SK-N-SH treated with all-trans-retinoic acid at 6 μM for 48 hours (cell line): ENCODE data around the gene PANK2.

Experiments used
- ATAC-seq: fragments of 200-7000 bp; cut with Tn5 transposase; 3 replicates; pipeline ENCODE4 v1.9.1; 2020; ENCODE audit warnings: mild to moderate bottlenecking, moderate library complexity
- ARNTL ChIP-seq: fragments of 450-650 bp; formaldehyde crosslinking; IDR thresholded peaks from 2 replicates; pipeline ENCODE4 v1.5.0; 2020; ENCODE audit warnings: low read depth, mild to moderate bottlenecking, moderate library complexity, borderline replicate concordance
- BACH2 ChIP-seq: fragments of 250-450 bp; sonication (Bioruptor Pico); IDR thresholded peaks from 2 replicates; pipeline ENCODE4 v1.9.0; 2021; ENCODE audit warnings: mild to moderate bottlenecking, borderline replicate concordance
- CREB5 ChIP-seq: fragments of 250-450 bp; sonication (Bioruptor Pico); IDR thresholded peaks from 2 replicates; pipeline ENCODE4 v1.5.1; 2020; ENCODE audit warnings: low read depth, mild to moderate bottlenecking, moderate library complexity
- CSDC2 ChIP-seq: fragments of 250-450 bp; sonication (Bioruptor Pico); IDR thresholded peaks from 2 replicates; pipeline ENCODE4 v1.5.0; 2020; ENCODE audit warnings: mild to moderate bottlenecking, moderate library complexity
- CSRNP3 ChIP-seq: fragments of 250-450 bp; sonication (Bioruptor Pico); IDR thresholded peaks from 2 replicates; pipeline ENCODE4 v1.5.1; 2021; ENCODE audit warnings: mild to moderate bottlenecking, moderate library complexity
- ESRRG ChIP-seq: fragments of 250-450 bp; sonication (Bioruptor Pico); IDR thresholded peaks from 2 replicates; pipeline ENCODE4 v1.6.1; 2021; ENCODE audit warnings: mild to moderate bottlenecking
- GLIS3 ChIP-seq: fragments of 250-450 bp; sonication (Bioruptor Pico); IDR thresholded peaks from 2 replicates; pipeline ENCODE4 v1.5.0; 2020; ENCODE audit warnings: mild to moderate bottlenecking, moderate library complexity
- ISL1 ChIP-seq: fragments of 250-450 bp; sonication (Bioruptor Pico); IDR thresholded peaks from 2 replicates; pipeline ENCODE4 v2.1.2; 2022; ENCODE audit warnings: mild to moderate bottlenecking, moderate library complexity
- OSR1 ChIP-seq: fragments of 250-450 bp; sonication (Bioruptor Pico); IDR thresholded peaks from 2 replicates; pipeline ENCODE4 v1.8.0; 2022; ENCODE audit warnings: moderate library complexity, mild to moderate bottlenecking, inconsistent platforms
- PPARA ChIP-seq: fragments of 250-450 bp; sonication (Bioruptor Pico); IDR thresholded peaks from 2 replicates; pipeline ENCODE4 v1.5.0; 2020; ENCODE audit warnings: mild to moderate bottlenecking, borderline replicate concordance
- RARB ChIP-seq: fragments of 250-450 bp; sonication (Bioruptor Pico); IDR thresholded peaks from 2 replicates; pipeline ENCODE4 v1.8.0; 2021; ENCODE audit warnings: mild to moderate bottlenecking, moderate library complexity
- SNAI2 ChIP-seq: fragments of 250-450 bp; sonication (Bioruptor Pico); IDR thresholded peaks from 2 replicates; pipeline ENCODE4 v1.5.0; 2020; ENCODE audit warnings: mild to moderate bottlenecking, moderate library complexity
- TCF4 ChIP-seq: fragments of 250-450 bp; sonication (Bioruptor Pico); IDR thresholded peaks from 2 replicates; pipeline ENCODE4 v1.8.0; 2021; ENCODE audit warnings: mild to moderate bottlenecking, moderate library complexity, borderline replicate concordance
- TOX ChIP-seq: fragments of 250-450 bp; sonication (Bioruptor Pico); IDR thresholded peaks from 2 replicates; pipeline ENCODE4 v1.8.0; 2021; ENCODE audit warnings: mild to moderate bottlenecking, moderate library complexity, borderline replicate concordance
- TSHZ2 ChIP-seq: fragments of 250-450 bp; sonication (Bioruptor Pico); IDR thresholded peaks from 2 replicates; pipeline ENCODE4 v1.5.0; 2020; ENCODE audit warnings: mild to moderate bottlenecking, moderate library complexity
- ZC3H10 ChIP-seq: fragments of 250-450 bp; sonication (Bioruptor Pico); IDR thresholded peaks from 2 replicates; pipeline ENCODE4 v1.5.1; 2021; ENCODE audit warnings: mild to moderate bottlenecking, moderate library complexity
- ZFP3 ChIP-seq: fragments of 250-450 bp; sonication (Bioruptor Pico); IDR thresholded peaks from 2 replicates; pipeline ENCODE4 v1.5.0; 2020; ENCODE audit warnings: mild to moderate bottlenecking, moderate library complexity
- ZFP30 ChIP-seq: fragments of 450-650 bp; formaldehyde crosslinking; IDR thresholded peaks from 2 replicates; pipeline ENCODE4 v1.5.0; 2022; ENCODE audit warnings: mild to moderate bottlenecking, moderate library complexity
- ZNF565 ChIP-seq: fragments of 450-650 bp; formaldehyde crosslinking; conservative IDR thresholded peaks from 2 replicates; pipeline ENCODE4 v1.5.0; 2020; ENCODE audit warnings: low read depth, mild to moderate bottlenecking, moderate library complexity
- ZNF70 ChIP-seq: fragments of 450-650 bp; formaldehyde crosslinking; IDR thresholded peaks from 2 replicates; pipeline ENCODE4 v1.5.0; 2020; ENCODE audit warnings: mild to moderate bottlenecking, moderate library complexity
- ZNF8 ChIP-seq: fragments of 450-650 bp; formaldehyde crosslinking; IDR thresholded peaks from 2 replicates; pipeline ENCODE4 v1.5.0; 2020; ENCODE audit warnings: mild to moderate bottlenecking, moderate library complexity

The PANK2 gene

DNA sequence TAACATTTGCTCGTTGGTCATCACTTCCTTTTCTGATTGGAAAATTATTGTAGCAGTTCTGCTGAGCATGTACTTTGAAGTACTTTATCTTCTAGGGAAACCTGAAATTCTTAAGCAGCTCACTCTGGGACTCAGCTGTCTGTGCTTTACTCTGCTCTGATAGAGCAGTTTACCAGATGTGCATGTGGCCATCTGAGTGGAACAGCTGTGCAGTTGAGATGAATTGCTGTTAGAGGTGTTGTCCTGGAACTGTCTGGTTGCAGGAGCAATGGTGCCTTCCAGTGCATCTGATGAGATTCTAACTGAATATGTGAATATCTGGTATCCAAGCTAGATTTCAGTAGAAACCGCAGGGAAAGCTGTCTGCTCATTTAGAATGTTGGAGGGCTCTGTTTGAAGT lies 27.2 kb downstream of the PANK2 start (continued):
- TF ChIP-seq ARNTL (CRISPR knock-in tag) (no peak), CSRNP3 (no peak), TOX (CRISPR knock-in tag) (no peak)

- ATAC-seq = no peak
- no peak for TF ChIP-seq BACH2 (CRISPR knock-in tag)
- no peak for TF ChIP-seq ARNTL (CRISPR knock-in tag)
- no peak for TF ChIP-seq PPARA
- TF ChIP-seq ZC3H10 (CRISPR knock-in tag) = no peak
- TF ChIP-seq ZNF70 = no peak
- no peak for TF ChIP-seq ZFP3 (CRISPR knock-in tag)
- TF ChIP-seq CSDC2 (CRISPR knock-in tag) = no peak
- TF ChIP-seq SNAI2 = no peak
- TF ChIP-seq ZNF8 = no peak
- no peak for TF ChIP-seq GLIS3 (CRISPR knock-in tag)
- no peak for TF ChIP-seq TSHZ2 (CRISPR knock-in tag)
- TF ChIP-seq RARB (CRISPR knock-in tag) = no peak
- TF ChIP-seq CSRNP3 = no peak
- no peak for TF ChIP-seq ZFP30 (CRISPR knock-in tag)
- no peak for TF ChIP-seq ISL1
- no peak for TF ChIP-seq ZNF565 (CRISPR knock-in tag)
- TF ChIP-seq TCF4 (CRISPR knock-in tag) = no peak
- no peak for TF ChIP-seq TOX (CRISPR knock-in tag)
- no peak for TF ChIP-seq CREB5
- TF ChIP-seq, all 23 proteins: peak for 0
Measured at GRCh38 chr20:3919352-3919751, 30.2 kb downstream of the PANK2 start.

- no peak for ATAC-seq
- no peak for TF ChIP-seq ZFP3 (CRISPR knock-in tag)
- no peak for TF ChIP-seq TSHZ2 (CRISPR knock-in tag)
- no peak for TF ChIP-seq ESRRG (CRISPR knock-in tag)
- no peak for TF ChIP-seq TOX (CRISPR knock-in tag)
- TF ChIP-seq ZC3H10 (CRISPR knock-in tag) = no peak
- TF ChIP-seq OSR1 (CRISPR knock-in tag) = no peak
- no peak for TF ChIP-seq TCF4 (CRISPR knock-in tag)
- TF ChIP-seq ZNF565 (CRISPR knock-in tag) = no peak
- TF ChIP-seq, all 23 proteins: peak for 0
Measured at GRCh38 chr20:3922223-3922982, 33.2 kb downstream of the PANK2 start.
